ACHN (cell line): ENCODE data around the gene KCNH5.

ENCODE experiments used
- DNase-seq: peaks from one replicate; pipeline ENCODE4 v3.0.0-alpha.2; 2015
- in situ Hi-C: cut with HindIII; loops from 2 replicates; pipeline ENCODE4 v1.10.0; 2017; ENCODE audit warnings: low sequenced_read_pairs, low pct_ligation_motif_present, low pct_unique_long_range_greater_than_20kb

Gene KCNH5

GRCh38 chr14:63045234-63045611, at the start of gene KCNH5:
Gene KCNH5, minus strand, starts transcription at chr14:63045458. Its CDS starts 272 bp downstream, at chr14:63045186.
- in situ Hi-C loops: no loop called here
- DNase-seq: no peak

GRCh38 chr14:63091394-63091996, 46.2 kb upstream of the KCNH5 start:
- in situ Hi-C loops: no loop called here
- DNase-seq: no peak

GRCh38 chr14:63088865-63089264, 43.6 kb upstream of the KCNH5 start:
- in situ Hi-C loops: no loop called here
- DNase-seq: no peak

GRCh38 chr14:63078569-63078968, 33.3 kb upstream of the KCNH5 start:
- in situ Hi-C loops: no loop called here
- DNase-seq: no peak

GRCh38 chr14:63076488-63076887, 31.2 kb upstream of the KCNH5 start:
- in situ Hi-C loops: no loop called here
- DNase-seq: no peak

GRCh38 chr14:63055631-63056030, 10.4 kb upstream of the KCNH5 start:
- DNase-seq: no peak
- in situ Hi-C loops: no loop called here

GRCh38 chr14:63051992-63052391, 6.7 kb upstream of the KCNH5 start:
- in situ Hi-C loops: no loop called here

GRCh38 chr14:63051301-63051700, 6.0 kb upstream of the KCNH5 start:
- no peak for DNase-seq
- in situ Hi-C loops: no loop called here

More at GRCh38 chr14:63051992-63052391, 6.7 kb upstream of the KCNH5 start:
- no peak for DNase-seq

- in situ Hi-C loops: no loop called here
- no peak for DNase-seq
Observed at GRCh38 chr14:63050694-63051093, 5.4 kb upstream of the KCNH5 start.

- DNase-seq: no peak
- in situ Hi-C loops: no loop called here
Observed at GRCh38 chr14:63046339-63047268, 1.3 kb upstream of the KCNH5 start.

- in situ Hi-C loops: no loop called here
- DNase-seq: no peak
Observed at GRCh38 chr14:63045612-63046320, 508 bp upstream of the KCNH5 start.

GRCh38 chr14:63039866-63040265, 5.4 kb downstream of the KCNH5 start:
- peak; percentile 42 for DNase-seq
- in situ Hi-C loops: no loop called here

- DNase-seq: no peak
- in situ Hi-C loops: no loop called here
Observed at GRCh38 chr14:63032641-63033040, 12.6 kb downstream of the KCNH5 start.

- in situ Hi-C loops: no loop called here
- no peak for DNase-seq
Observed at GRCh38 chr14:63032076-63032475, 13.2 kb downstream of the KCNH5 start.

GRCh38 chr14:63030113-63030512, 15.1 kb downstream of the KCNH5 start:
- DNase-seq: no peak
- in situ Hi-C loops: no loop called here

GRCh38 chr14:63027719-63028118, 17.5 kb downstream of the KCNH5 start:
- no peak for DNase-seq
- in situ Hi-C loops: no loop called here

GRCh38 chr14:63026491-63026890, 18.8 kb downstream of the KCNH5 start:
- no peak for DNase-seq
- in situ Hi-C loops: no loop called here

- DNase-seq: no peak
- in situ Hi-C loops: no loop called here
Observed at GRCh38 chr14:63014621-63015020, 30.6 kb downstream of the KCNH5 start.

- in situ Hi-C loops: no loop called here
- DNase-seq: no peak
Observed at GRCh38 chr14:63012171-63012570, 33.1 kb downstream of the KCNH5 start.
